Measurements from ENCODE around the gene KIAA0513. TPM values are rescaled to one million over a fixed set of nuclear protein-coding genes. Genes with fewer than 3 reads are reported as not detected.

Gene KIAA0513
- total RNA-seq, 4 donors from 2014 or later, result 8.2 to 22.4 (median 21.4) TPM

DNA sequence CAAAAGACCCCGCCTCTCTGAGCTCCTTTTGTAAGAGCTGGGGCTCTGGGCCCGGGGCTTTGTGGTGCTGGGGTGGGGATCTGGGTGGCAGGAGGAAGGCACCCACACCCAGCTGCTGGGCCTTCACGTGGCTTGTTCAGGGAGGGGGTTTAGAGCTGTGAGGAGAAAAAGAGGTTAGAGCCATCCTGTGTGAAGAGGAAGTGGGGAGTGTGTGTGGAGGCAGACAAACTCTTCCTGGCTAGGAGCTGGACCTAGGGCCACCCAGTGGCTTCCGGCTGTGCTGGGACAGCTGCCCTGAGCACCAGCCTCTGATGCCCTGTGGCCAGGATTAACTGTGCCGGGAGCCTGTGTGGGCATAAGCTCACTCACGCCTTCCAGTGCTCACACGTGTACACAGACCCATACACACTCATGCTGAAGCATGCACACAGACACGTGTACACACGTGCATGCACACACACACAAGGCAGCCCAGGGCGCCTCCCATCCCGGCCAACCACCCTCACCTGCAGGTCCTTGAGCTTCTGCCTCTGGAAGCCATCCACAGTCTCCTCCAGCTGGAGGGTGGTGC is 77.3 kb downstream of the KIAA0513 start:
- peak overlapping the region in 3 of 4 donors; percentile 48 to 57 (median 54) for H3K27ac ChIP-seq
- TF ChIP-seq, protein P1, sequence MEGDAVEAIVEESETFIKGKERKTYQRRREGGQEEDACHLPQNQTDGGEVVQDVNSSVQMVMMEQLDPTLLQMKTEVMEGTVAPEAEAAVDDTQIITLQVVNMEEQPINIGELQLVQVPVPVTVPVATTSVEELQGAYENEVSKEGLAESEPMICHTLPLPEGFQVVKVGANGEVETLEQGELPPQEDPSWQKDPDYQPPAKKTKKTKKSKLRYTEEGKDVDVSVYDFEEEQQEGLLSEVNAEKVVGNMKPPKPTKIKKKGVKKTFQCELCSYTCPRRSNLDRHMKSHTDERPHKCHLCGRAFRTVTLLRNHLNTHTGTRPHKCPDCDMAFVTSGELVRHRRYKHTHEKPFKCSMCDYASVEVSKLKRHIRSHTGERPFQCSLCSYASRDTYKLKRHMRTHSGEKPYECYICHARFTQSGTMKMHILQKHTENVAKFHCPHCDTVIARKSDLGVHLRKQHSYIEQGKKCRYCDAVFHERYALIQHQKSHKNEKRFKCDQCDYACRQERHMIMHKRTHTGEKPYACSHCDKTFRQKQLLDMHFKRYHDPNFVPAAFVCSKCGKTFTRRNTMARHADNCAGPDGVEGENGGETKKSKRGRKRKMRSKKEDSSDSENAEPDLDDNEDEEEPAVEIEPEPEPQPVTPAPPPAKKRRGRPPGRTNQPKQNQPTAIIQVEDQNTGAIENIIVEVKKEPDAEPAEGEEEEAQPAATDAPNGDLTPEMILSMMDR (IDR thresholded peaks at IDR 0.05 in 4 of 5, conservative IDR thresholded peaks at IDR 0.05 in 1 of 5), result no peak
- intact Hi-C loops (cut with DNase I; ENCODE audit: low total_unique reads), result no loop called here

DNA sequence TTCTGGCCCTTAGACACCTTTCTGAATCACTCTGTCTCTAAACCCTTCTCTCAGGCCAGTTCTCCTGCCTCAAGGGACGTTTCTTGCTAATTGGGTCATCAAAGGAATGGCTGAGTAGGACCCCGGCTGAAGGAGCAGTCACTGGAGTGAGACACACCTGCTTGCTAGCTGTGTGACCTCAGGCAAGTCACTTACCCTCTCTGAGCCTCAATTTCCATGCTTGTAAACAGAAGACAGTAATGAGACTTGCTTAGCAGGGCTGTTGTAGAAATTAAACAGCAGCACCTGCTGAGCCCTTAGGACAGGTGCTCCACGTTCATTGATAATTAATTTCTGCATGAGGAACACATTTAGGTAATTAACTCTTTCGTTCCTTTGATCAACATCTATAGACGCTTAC is 77.9 kb downstream of the KIAA0513 start:
- ATAC-seq (no peak), DNase-seq (no peak)
- Histone ChIP-seq H3K9me3 (no peaks in the 10 kb centered on the region), H3K27me3 (no peaks in the 10 kb centered on the region), H3K4me1 (peaks cover 3 to 5% of the 10 kb centered on the region in 2 donors), H3K27ac (peak overlapping the region in 3 of 4 donors; percentile 29 to 48 (median 33)), H3K4me3 (no peak overlapping the region), H3K36me3 (no peaks in the 10 kb centered on the region)
- TF ChIP-seq, protein P1 (IDR thresholded peaks at IDR 0.05 in 4 of 5, conservative IDR thresholded peaks at IDR 0.05 in 1 of 5), result no peak
- no peak for TF ChIP-seq POLR2A (IDR thresholded peaks at IDR 0.05)
- in situ Hi-C loops (cut with MboI; ENCODE audit: low sequenced_read_pairs in 4 of 4) (loop anchor here in 2 of 4 donors (25.0 kb wide), 1 partner anchor 132 kb away; no protein-coding TSS in a partner anchor), intact Hi-C loops (cut with DNase I; ENCODE audit: low total_unique reads) (no loop called here)

More for the DNA sequence above, 77.3 kb downstream of the KIAA0513 start:
- H3K4me3 ChIP-seq, result no peak overlapping the region
- peaks cover 3 to 5% of the 10 kb centered on the region in 2 donors for H3K4me1 ChIP-seq
- DNase-seq (peak; percentile 52 to 67), ATAC-seq (peak; percentile 65 to 91)
- in situ Hi-C loops (cut with MboI; ENCODE audit: low sequenced_read_pairs in 4 of 4), result loop anchor here in 2 of 4 donors (25.0 kb wide), 1 partner anchor 132 kb away; no protein-coding TSS in a partner anchor
- H3K36me3 ChIP-seq, result no peaks in the 10 kb centered on the region
- no peaks in the 10 kb centered on the region for H3K9me3 ChIP-seq
- no peaks in the 10 kb centered on the region for H3K27me3 ChIP-seq

DNA sequence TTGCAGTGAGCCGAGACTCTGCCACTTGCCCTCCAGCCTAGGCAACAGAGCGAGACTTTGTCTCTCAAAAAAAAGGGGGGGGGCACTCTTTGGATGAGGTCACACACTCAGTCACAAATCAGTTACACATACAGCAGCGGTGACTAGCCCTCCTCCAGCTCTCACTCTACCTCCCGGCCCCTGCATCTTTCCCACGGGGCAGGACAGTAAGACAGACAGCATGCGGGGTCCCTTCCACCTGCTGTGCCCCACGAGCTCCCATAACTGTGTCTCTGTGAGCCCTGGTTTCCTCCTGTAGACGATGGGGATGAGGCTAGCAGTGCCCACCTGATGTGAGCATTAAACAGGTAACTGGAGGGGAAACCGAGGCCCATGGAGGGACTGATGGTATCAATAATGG is 79.5 kb downstream of the KIAA0513 start:
- in situ Hi-C loops (cut with MboI; ENCODE audit: low sequenced_read_pairs in 4 of 4), result loop anchor here in 2 of 4 donors (25.0 kb wide), 1 partner anchor 130 kb away; no protein-coding TSS in a partner anchor
- Histone ChIP-seq H3K9me3 (no peaks in the 10 kb centered on the region), H3K36me3 (no peaks in the 10 kb centered on the region), H3K4me1 (peaks cover 3 to 5% of the 10 kb centered on the region in 2 donors), H3K27me3 (no peaks in the 10 kb centered on the region), H3K4me3 (no peak overlapping the region), H3K27ac (no peak overlapping the region)
- TF ChIP-seq POLR2A (IDR thresholded peaks at IDR 0.05), result no peak
- TF ChIP-seq, protein P1 (IDR thresholded peaks at IDR 0.05 in 4 of 5, conservative IDR thresholded peaks at IDR 0.05 in 1 of 5), result no peak
- no peak for ATAC-seq
- no peak for DNase-seq
- intact Hi-C loops (cut with DNase I; ENCODE audit: low total_unique reads), result no loop called here

DNA sequence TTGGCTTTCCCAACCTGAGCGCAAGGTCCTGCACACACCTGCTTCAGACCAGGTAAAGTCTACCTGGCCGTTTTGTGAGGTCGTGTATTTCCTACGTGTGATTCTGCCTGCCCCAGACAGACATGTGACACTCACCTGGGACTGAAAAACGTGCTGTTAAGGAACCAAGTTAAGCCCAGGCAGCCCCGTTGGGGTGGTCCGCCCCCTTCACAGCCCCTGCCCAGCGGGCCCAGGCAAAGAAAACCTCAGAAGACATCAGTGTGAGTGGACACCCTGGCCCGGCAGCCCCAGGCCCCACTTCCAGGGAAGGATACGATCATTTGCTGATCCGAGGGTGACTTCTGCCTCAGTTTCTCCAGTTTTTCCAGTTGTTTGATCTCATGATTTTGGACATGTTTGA is 79.9 kb downstream of the KIAA0513 start:
- TF ChIP-seq, protein P1 (IDR thresholded peaks at IDR 0.05 in 4 of 5, conservative IDR thresholded peaks at IDR 0.05 in 1 of 5), result no peak
- no peak for TF ChIP-seq POLR2A (IDR thresholded peaks at IDR 0.05)
- Histone ChIP-seq H3K4me3 (no peak overlapping the region), H3K36me3 (no peaks in the 10 kb centered on the region), H3K27ac (no peak overlapping the region), H3K27me3 (no peaks in the 10 kb centered on the region), H3K4me1 (peaks cover 3 to 5% of the 10 kb centered on the region in 2 donors), H3K9me3 (no peaks in the 10 kb centered on the region)
- in situ Hi-C loops (cut with MboI; ENCODE audit: low sequenced_read_pairs in 4 of 4), result loop anchor here in 2 of 4 donors (25.0 kb wide), 1 partner anchor 130 kb away; no protein-coding TSS in a partner anchor
- no peak for ATAC-seq
- no peak for DNase-seq
- intact Hi-C loops (cut with DNase I; ENCODE audit: low total_unique reads), result no loop called here

Measured in gastrocnemius medialis (tissue), 4 donors.